NCI-H187 (cell line): Measurements from ENCODE around the gene GIMD1.
"Not testable (repeated sequence)": the region's sequence is repeated elsewhere in the genome, so short reads cannot be mapped to it uniquely, and the experiment has no call there.

Source experiments
- DNase-seq, 2 experiments: peaks; one replicate each; lab custom pipeline; 2025; lab: John Stamatoyannopoulos, UW

GIMD1 gene

GRCh38 chr4:106347167-106347566 is 21.4 kb downstream of the GIMD1 start:
- DNase-seq, result no peak

- no peak for DNase-seq
These were observed 24.0 kb downstream of the GIMD1 start for GRCh38 chr4:106344647-106344970.

GRCh38 chr4:106343865-106344646 is 24.5 kb downstream of the GIMD1 start:
- no peak for DNase-seq

GRCh38 chr4:106340774-106341173 is 27.8 kb downstream of the GIMD1 start:
- DNase-seq, result no peak

GRCh38 chr4:106339431-106339830 is 29.1 kb downstream of the GIMD1 start:
- DNase-seq, result no peak

- DNase-seq, result no peak
These were observed 29.9 kb downstream of the GIMD1 start for GRCh38 chr4:106338671-106339070.

- DNase-seq, result no peak
These were observed 30.7 kb downstream of the GIMD1 start for GRCh38 chr4:106337916-106338315.

- no peak for DNase-seq
These were observed 32.0 kb downstream of the GIMD1 start for GRCh38 chr4:106336618-106337017.

- no peak for DNase-seq
These were observed 33.7 kb downstream of the GIMD1 start for GRCh38 chr4:106334741-106335470.

GRCh38 chr4:106333186-106333585 is 35.4 kb downstream of the GIMD1 start:
- DNase-seq, result no peak

GRCh38 chr4:106329041-106329618 is 39.4 kb downstream of the GIMD1 start:
- DNase-seq, result no peak

GRCh38 chr4:106325800-106326199 is 42.8 kb downstream of the GIMD1 start:
- no peak for DNase-seq

GRCh38 chr4:106323119-106323518 is 45.5 kb downstream of the GIMD1 start:
- DNase-seq, result no peak

- not testable (repeated sequence) for DNase-seq
These were observed 46.8 kb downstream of the GIMD1 start for GRCh38 chr4:106321814-106322213.

- not testable (repeated sequence) for DNase-seq
These were observed 47.4 kb downstream of the GIMD1 start for GRCh38 chr4:106321168-106321567.

- no peak for DNase-seq
These were observed 48.3 kb downstream of the GIMD1 start for GRCh38 chr4:106320235-106320634.

- DNase-seq, result no peak
These were observed 50.1 kb downstream of the GIMD1 start for GRCh38 chr4:106318511-106318910.

- no peak for DNase-seq
These were observed 50.8 kb downstream of the GIMD1 start for GRCh38 chr4:106317815-106318214.

GRCh38 chr4:106316773-106317409 is 51.7 kb downstream of the GIMD1 start:
- no peak for DNase-seq

GRCh38 chr4:106315968-106316772 is 52.4 kb downstream of the GIMD1 start, which contains the start of the genes AIMP1 and TBCK:
Gene AIMP1 (plus strand): TSS chr4:106316550. CDS start chr4:106325010, 8,460 bp downstream.
Gene TBCK (minus strand): TSS chr4:106316209. CDS start chr4:106308960, 7,249 bp downstream.
- DNase-seq, result peak; percentile 37 to 52

GRCh38 chr4:106315476-106315967 is 53.1 kb downstream of the GIMD1 start:
- DNase-seq, result no peak
